WERI-Rb-1 (cell line): ENCODE measurements around the gene CLK2.

ENCODE experiments used
- DNase-seq: peaks from one replicate; pipeline ENCODE4 v3.0.0-alpha.2; 2020
- H3K27ac ChIP-seq: fragments of 250-450 bp; sonication (Bioruptor Pico); 2 replicates; pipeline ENCODE4 v1.5.1; 2020; ENCODE audit warnings: mild to moderate bottlenecking, moderate library complexity
- H3K27me3 ChIP-seq: fragments of 250-450 bp; sonication (Bioruptor Pico); 2 replicates; pipeline ENCODE4 v1.5.1; 2021; ENCODE audit warnings: mild to moderate bottlenecking, low read depth, moderate library complexity; ENCODE audit not compliant: insufficient read depth, severe bottlenecking
- H3K36me3 ChIP-seq: fragments of 250-450 bp; sonication (Bioruptor Pico); 2 replicates; pipeline ENCODE4 v1.5.1; 2020; ENCODE audit warnings: mild to moderate bottlenecking, moderate library complexity
- H3K4me3 ChIP-seq: 2 replicates; pipeline ENCODE4 v1.5.1; 2011; ENCODE audit warnings: low read depth, mild to moderate bottlenecking, control low read depth, low read length
- H3K9me3 ChIP-seq: fragments of 250-450 bp; sonication (Bioruptor Pico); 2 replicates; pipeline ENCODE4 v1.5.1; 2021; ENCODE audit warnings: mild to moderate bottlenecking, moderate library complexity; ENCODE audit not compliant: severe bottlenecking
- CTCF ChIP-seq: IDR thresholded peaks from 2 replicates; pipeline ENCODE4 v1.5.1; 2011; ENCODE audit warnings: low read depth, mild to moderate bottlenecking, control low read depth, inconsistent platforms, low read length

Gene CLK2

GRCh38 chr1:155260276-155260675 is 13.0 kb downstream of the CLK2 start:
- H3K9me3 ChIP-seq, result no peaks in the 10 kb centered on the region
- no peak overlapping the region for H3K4me3 ChIP-seq
- no peak for TF ChIP-seq CTCF
- no peak for DNase-seq
- no peaks in the 10 kb centered on the region for H3K27me3 ChIP-seq
- peaks cover 66% of the 10 kb centered on the region for H3K36me3 ChIP-seq
- no peak overlapping the region for H3K27ac ChIP-seq

DNA sequence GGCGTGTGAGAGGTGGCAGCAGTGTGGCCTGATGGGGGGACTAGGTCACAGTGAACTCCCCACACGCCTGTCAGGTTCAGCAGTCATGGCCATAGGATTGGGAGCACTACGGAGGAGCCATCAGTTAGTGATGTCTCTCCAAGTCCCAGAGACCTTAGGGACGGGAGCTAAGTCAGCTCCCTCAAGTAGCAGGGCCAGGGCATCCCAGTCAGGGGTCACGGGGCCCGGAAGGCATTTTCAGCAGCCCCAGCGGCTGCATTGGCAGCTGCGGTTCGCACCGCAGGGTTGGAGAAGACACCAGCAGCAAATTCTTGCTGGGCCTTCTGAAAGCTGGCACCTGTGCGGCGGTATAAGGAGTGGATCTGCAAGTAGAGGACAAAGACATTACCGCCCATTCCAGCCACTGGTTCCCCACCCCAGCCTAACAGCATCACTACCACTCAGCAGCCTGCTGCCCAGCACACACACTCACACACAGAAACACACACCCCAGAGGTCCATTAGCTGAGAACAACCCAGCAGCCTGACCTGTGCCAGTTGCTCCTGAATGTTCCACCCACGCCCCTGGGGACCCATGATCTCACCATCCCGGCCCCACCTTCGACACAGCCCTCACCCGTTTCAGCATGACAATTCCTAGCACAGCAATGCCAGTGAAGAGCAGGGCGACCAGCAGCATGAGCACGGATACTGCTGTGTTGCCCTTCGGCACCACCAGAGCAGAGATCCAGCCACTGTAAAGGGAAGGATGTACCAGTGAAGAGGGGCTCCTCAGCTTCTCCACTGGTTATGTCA is 17.0 kb downstream of the CLK2 start:
- H3K27me3 ChIP-seq, result no peaks in the 10 kb centered on the region
- peak overlapping the region; percentile 75 for H3K4me3 ChIP-seq
- peak; percentile 23 for DNase-seq

DNA sequence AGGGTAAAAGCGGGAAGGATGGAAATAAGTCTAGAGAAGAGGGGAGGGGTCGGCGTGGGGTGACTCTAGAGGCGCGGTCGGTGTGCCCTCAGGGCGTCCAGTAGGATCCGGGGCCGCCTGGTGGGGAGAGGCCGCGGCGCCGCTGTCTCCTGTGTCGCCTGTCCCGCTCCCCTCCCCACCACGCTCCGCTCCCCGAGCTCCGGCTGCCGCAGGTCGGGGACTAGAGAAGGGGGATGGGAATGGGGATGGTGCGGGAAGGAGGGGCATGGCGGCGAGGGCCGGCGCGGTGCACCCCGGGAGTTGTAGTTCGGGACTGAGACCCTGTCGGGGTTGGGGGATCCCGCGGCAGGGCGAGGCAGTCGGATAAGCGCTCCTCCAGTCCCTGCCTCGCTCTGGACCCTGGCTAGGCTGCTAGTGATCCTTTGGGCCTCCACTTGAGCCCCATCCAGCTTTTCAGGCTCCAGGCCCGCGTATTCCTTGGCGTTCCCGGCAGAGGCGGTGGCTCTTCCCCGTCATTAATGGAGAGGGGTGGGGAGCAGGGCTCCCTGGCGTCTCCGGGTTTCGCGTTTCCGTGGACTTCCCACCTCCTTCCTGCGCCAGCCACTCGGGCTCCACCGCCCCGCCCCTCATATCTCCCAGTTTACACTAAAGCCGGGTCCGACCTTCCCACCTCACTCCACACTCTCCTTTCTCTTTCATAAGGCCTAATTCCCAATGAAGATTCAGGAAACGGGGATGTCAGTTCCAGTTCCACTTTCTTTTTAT is 17.9 kb downstream of the CLK2 start, which contains the start of gene ENTREP3:
Gene ENTREP3 (minus strand): TSS at position 241 of the 765 bp plus-strand sequence. CDS start 606 bp downstream, outside the sequence.
- Histone ChIP-seq H3K27me3 (no peaks in the 10 kb centered on the region), H3K4me3 (peak within 1 kb of the TSS; percentile 75), H3K9me3 (no peaks in the 10 kb centered on the region), H3K27ac (peak within 1 kb of the TSS; percentile 92), H3K36me3 (peaks cover 58% of the 10 kb centered on the region)
- TF ChIP-seq CTCF, result no peak
- peak; percentile 100 for DNase-seq

More for the DNA sequence above, 17.0 kb downstream of the CLK2 start:
- Histone ChIP-seq H3K27ac (peak overlapping the region; percentile 92), H3K9me3 (no peaks in the 10 kb centered on the region), H3K36me3 (peaks cover 57% of the 10 kb centered on the region)
- no peak for TF ChIP-seq CTCF

DNA sequence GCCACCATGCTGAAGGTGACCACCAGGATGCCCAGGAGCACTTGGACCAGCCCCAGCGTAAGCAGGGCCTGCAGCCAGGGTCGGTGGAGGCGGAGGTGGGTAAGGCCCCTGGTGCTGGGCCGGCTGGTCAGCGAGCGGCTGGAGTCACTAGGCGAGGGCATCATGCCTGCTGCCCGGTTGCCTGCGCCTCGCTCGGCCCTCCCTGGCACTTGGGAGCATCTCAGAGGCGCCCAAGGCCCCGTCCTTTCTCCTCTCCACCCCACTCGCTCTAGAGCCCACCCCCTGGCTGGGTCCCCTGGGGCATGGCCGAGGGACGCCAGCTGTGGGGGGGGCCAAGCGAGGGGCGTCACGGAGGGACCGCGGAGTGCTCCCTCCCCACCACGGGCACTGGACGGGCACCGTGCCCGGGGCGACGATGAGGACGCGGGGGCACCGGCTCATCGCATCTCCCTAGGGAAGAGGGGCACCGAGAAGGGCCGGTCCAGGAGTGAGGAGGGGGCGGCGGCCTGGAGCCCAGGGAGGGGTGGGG is 18.5 kb downstream of the CLK2 start:
- Histone ChIP-seq H3K36me3 (peaks cover 58% of the 10 kb centered on the region), H3K27me3 (no peaks in the 10 kb centered on the region), H3K27ac (peak overlapping the region; percentile 92), H3K9me3 (no peaks in the 10 kb centered on the region), H3K4me3 (peak overlapping the region; percentile 75)
- no peak for TF ChIP-seq CTCF
- peak; percentile 49 for DNase-seq

- peak; percentile 26 for DNase-seq
- H3K4me3 ChIP-seq, result peak overlapping the region; percentile 75
- H3K9me3 ChIP-seq, result no peaks in the 10 kb centered on the region
- H3K27me3 ChIP-seq, result no peaks in the 10 kb centered on the region
- peak overlapping the region; percentile 92 for H3K27ac ChIP-seq
- no peak for TF ChIP-seq CTCF
- peaks cover 56% of the 10 kb centered on the region for H3K36me3 ChIP-seq
These were observed 19.0 kb downstream of the CLK2 start for GRCh38 chr1:155254228-155254713.
